ENCODE data around the gene PIP4P1.
"Not testable (repeated sequence)": the region's sequence is repeated elsewhere in the genome, so short reads cannot be mapped to it uniquely, and the experiment has no call there.

PIP4P1 gene

DNA sequence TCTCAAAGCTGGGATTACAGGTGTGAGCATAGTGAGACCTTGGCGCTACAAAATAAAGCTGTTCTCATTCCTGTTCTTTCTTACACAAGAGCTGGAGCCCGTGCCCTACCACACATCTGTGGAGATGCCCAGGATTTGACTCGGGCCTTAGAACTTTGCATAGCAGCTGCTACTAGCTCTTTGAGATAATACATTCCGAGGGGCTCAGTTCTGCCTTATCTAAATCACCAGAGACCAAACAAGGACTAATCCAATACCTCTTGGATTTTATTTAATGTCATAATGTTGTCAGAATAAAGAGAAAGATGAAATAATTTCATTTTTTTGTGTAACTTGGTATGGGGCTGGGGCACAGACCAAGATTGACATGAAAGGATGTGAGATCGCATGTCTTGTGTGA, 15.5 kb upstream of the PIP4P1 start:
- DNase-seq (ENCODE audit: low read depth): no peak

DNA sequence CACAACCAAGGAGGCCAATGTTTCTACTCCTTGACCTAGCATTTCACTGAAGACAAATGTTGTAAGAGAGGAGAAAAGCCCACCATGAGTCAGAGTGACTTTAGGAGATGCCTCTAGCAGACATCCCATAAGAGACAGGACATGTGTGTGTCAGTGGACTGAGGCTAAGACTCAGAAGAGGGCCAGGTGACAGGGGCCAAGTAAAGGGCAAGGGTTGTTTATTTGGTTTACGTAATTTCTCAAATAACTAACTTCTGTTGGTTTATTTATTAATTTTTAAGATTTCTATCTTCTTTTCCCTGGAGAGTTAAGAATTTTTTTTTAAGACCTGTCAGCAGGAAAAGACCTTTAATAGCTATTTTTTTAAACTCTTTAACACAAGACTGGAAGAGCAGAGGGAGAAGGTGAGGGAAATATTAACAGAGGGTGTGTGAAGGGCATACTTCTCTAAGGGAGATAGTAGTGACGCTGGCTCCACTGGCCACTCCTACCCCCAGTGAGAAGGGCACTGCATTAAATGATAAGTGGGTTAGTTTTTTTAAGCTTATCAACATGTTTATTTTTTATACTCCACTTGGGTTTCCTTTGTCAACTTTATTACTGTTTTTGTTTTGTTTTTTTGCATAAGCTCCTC, 11.4 kb upstream of the PIP4P1 start:
- DNase-seq (ENCODE audit: low read depth): no peak

DNA sequence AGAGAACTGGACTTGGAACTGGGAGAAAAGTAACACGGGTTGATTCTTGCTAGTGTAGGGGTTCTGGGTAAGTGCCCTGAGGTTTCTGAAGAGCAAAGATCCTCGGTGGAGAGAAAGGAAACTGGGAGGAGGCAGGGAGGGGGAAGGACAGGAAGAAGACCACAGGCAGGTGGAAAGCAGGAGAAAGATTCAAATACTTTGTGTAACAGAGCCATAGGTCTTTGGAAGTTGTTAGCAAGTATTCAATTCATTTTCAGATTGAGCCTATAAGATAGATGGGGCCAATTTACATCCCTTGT, 9.3 kb upstream of the PIP4P1 start:
- no peak for DNase-seq (ENCODE audit: low read depth)

GRCh38 chr14:20469890-20470602, 8.8 kb upstream of the PIP4P1 start:
- peak; percentile 28 for DNase-seq (ENCODE audit: low read depth)

GRCh38 chr14:20469242-20469889, 8.1 kb upstream of the PIP4P1 start, which contains the start of gene PNP:
Gene PNP (plus strand): TSS chr14:20469406. CDS start chr14:20469525, 119 bp downstream.
- DNase-seq (ENCODE audit: low read depth): peak; percentile 73

DNA sequence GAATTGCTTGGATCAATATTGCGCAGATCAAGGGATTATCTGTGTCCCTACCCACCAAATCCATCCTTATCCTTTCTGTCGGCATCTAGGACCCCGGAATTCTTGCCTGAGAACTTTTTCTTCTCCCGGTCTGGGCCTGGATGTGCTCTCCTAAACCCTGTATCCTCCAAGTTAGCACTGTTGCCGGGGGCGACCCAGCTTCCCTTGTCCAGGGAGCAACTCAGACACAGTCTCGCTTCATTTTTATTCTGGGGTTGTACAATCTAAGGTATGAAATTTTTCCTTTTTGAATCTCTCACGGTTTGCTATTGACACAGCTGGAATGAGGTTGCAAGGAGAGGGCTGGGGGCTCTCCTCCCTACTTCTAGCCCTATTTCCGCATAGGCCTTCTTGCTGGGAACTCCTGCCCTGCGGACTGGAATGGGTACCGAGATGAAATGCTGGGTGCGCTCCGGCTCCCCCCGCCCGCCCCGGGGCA, 7.6 kb upstream of the PIP4P1 start:
- no peak for DNase-seq (ENCODE audit: low read depth)

DNA sequence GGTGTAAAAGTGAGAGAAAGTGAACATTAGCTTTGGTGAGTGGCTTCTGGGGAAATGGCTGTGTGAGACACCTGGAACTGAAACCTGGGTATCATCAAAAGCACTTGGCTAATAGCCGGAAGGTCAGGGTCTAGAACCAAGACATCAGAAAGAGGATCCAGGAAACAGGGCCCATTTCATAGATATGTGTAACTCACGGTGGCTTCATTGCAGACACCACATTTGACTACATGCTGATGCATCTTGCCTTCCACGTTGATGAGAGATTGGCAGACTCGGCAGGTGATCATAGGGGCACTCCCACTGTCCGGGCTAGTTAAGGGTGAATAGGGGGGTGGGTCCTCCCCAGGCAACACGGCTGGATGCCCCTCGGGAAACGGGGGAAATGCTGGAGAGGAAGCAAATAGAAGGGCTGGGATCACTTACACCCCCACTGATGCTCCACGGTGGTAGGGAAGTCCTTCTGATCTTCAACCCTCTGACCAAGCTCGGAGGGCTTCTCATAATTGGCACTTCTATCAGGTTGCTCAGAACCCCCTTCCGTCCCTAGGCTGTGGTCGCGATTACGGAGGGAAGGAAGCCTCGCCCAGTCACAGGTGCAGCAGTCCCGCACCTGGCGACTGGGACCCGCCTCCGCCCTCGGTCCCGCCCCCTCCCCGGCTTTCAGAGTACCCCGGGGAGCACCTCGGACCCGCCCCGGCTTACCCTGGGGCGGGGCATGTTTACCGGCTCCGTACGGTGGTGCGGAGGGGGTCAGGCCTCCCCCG, 593 bp downstream of the PIP4P1 start:
- DNase-seq (ENCODE audit: low read depth): no peak

GRCh38 chr14:20458031-20458789, 3.0 kb downstream of the PIP4P1 start:
- DNase-seq (ENCODE audit: low read depth): no peak

DNA sequence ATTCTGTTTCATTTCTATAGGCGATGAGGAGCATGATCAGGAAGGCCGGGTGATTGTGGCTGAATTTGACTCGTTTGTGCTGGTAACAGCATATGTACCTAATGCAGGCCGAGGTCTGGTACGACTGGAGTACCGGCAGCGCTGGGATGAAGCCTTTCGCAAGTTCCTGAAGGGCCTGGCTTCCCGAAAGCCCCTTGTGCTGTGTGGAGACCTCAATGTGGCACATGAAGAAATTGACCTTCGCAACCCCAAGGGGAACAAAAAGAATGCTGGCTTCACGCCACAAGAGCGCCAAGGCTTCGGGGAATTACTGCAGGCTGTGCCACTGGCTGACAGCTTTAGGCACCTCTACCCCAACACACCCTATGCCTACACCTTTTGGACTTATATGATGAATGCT, 4.3 kb downstream of the PIP4P1 start:
- no peak for DNase-seq (ENCODE audit: low read depth)

GRCh38 chr14:20455355-20456300, 5.6 kb downstream of the PIP4P1 start:
- peak; percentile 53 for DNase-seq (ENCODE audit: low read depth)

- DNase-seq (ENCODE audit: low read depth): peak; percentile 94
These were observed 6.5 kb downstream of the PIP4P1 start, which contains the start of the genes APEX1 and OSGEP for GRCh38 chr14:20454516-20455354. Gene APEX1 (plus strand): TSS chr14:20455226. CDS start chr14:20455646, 420 bp downstream. Gene OSGEP (minus strand): TSS chr14:20454812. CDS start chr14:20454683, 129 bp downstream.

DNA sequence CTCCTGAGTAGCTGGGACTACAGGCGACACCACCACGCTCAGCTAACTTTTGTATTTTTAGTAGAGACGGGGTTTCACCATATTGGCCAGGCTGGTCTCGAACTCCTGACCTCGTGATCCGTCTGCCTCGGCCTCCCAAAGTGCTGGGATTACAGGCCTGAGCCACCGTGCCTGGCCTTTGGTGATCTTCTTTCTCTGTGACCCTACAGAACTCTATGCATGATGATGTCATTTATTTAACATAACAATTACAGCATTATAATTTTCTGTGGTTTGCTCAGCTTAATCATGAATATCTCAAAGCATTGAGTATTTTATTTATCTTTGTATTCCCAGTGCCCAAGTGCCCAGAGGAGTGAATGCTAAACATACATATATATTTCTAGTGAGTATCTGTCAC, 8.4 kb downstream of the PIP4P1 start:
- DNase-seq (ENCODE audit: low read depth): not testable (repeated sequence)

DNA sequence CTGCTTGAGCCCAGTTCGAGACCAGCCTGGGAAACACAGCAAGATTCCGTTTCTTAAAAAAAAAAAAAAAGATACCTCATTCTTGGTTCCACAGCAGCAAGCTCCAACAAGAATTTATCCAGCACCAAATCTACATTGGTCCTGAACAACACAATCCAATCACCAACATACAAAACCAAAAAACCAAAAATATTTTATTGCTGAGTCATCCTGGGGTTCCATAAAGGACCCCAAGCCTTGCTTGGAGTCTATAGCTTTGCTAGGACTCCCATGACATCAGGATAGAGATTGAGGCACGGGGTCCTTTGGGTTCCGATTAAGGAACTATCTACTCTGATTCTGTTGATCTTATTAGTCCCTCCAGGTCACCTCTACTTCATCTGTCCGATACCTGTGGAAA, 14.3 kb downstream of the PIP4P1 start:
- DNase-seq (ENCODE audit: low read depth): no peak

DNA sequence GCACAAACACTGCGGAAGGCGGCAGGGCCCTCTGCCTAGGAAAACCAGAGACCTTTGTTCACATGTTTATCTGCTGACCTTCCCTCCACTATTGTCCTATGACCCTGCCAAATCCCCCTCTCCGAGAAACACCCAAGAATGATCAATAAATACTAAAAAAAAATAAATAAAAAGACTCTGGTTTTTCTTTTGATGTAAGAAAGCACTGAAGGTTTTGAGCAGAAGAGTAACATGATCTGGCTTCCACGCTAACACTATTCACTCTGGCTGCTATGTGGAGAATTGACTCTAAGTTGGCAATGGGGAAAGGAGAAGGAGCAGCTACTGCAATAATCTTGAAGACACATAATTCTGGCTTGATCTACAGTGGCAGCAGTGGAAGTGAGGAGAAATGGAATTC, 17.6 kb downstream of the PIP4P1 start:
- DNase-seq (ENCODE audit: low read depth): not testable (repeated sequence)

DNA sequence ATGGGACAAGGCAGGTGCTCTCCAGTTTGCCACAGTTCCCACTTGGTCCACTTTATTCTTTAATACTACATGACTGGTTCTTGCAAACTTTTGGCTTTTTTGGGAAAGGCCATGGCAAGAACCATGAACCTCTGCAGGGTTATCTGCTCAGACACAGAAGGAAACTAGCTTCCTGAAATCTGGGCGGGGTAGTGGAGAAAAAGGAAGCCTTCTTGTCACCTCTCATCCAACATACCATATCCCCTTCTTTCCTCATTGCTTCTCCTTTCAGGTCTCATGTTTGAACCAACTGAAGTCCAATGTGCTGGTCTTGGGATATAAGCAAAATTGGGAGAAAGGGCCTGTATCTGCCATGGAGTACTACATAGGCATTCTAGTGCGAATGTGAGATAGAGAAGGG, 19.8 kb downstream of the PIP4P1 start:
- no peak for DNase-seq (ENCODE audit: low read depth)

DNA sequence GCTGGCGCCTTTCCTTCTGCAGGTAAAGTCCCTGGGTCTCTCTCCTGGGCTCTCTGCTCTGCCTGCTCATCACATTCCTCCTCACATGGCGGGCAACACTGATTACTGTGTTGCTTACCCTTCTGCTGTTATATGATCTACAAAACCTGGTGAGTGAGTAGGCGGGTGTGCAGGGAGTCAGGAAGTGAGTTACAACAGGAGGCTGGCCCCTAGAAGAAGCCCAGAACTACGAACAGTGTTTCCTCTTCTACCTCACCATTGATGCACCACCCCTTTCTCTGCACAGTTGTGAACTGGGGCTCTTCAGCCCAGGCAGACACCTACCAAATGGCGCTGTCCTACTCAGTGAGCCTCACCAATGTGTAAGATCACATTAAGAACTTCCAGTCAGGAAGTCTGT, 20.4 kb downstream of the PIP4P1 start:
- DNase-seq (ENCODE audit: low read depth): no peak

DNA sequence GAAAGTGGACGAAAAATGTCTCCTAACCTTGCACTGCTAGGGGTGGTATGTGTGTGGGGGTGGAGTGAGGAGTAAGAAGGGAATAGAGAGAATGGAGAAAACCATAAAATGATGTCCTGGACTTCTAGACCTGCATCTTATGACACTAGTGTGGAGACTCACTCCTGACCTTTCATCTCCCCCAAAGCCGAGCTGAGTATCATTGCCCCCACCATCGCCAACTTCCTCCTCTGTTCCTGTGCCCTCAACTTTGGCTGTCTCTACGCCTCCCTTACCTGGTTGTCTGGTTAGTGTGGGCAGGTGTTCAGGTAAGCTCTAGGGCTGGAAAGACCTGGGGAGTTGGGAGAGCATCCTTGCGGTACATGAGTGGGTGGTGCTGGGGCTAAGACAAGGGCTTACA, 20.8 kb downstream of the PIP4P1 start:
- DNase-seq (ENCODE audit: low read depth): no peak

GRCh38 chr14:20438664-20439063, 22.6 kb downstream of the PIP4P1 start:
- no peak for DNase-seq (ENCODE audit: low read depth)

DNA sequence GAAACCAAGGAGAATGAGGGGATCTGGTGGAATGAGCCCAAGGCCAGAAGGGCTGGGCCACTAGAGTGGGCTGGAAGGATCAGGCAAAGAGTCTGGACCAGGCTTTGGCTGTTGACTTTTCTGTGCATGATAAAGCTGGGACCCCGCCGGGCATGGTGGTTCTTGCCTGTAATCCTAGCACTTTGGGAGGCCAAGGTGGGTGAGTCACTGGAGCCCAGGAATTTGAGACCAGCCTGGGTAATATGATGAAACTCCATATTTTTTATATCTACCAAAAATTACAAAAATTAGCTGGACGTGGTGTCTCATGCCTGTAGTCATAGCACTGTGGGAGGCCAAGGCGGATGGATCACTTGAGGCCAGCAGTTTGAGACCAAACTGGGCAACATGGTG, 24.9 kb downstream of the PIP4P1 start:
- DNase-seq (ENCODE audit: low read depth): no peak

Data from stimulated activated CD8-positive, alpha-beta memory T cell treated with anti-CD3 and anti-CD28 coated beads, Interleukin-7, amount 100 ng/mL, for 24 hours (primary cell).